ENCODE measurements around the gene MAD1L1. TPM values are rescaled to one million over a fixed set of nuclear protein-coding genes. Genes with fewer than 3 reads are reported as not detected.

MAD1L1 gene
- total and polyA plus RNA-seq, 2 of the 8 experiments (the other 6 are each of a cell fraction or from before 2014, with no cell fraction given) = 40.4 to 44.6 TPM

DNA sequence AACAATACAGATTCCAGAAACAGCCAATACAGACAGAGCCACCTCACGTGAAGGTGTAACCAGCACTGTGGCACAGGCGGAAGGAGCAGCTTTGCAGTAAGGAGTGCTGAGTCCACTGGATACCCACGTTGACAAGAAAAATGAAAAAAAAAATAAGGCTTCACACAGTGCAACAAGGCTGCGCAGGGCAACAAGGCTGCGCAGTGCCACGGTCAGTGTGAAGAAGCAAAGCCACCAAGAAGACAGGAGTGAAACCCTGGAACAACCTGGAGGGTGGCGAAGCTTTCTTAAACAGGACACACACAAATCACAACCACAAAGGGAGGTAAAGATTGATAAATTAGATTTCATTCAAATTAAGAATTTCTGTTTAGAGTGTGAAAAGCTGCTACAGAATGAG is 204.0 kb downstream of the MAD1L1 start:
- H3K79me1 ChIP-seq (ENCODE audit: low read depth, low read length) = peaks cover 4% of the 10 kb centered on the region
- no peak overlapping the region for H3K27ac ChIP-seq (ENCODE audit: low read depth, low read length)
- peaks cover 6 to 11% of the 10 kb centered on the region in 2 experiments; a peak in 2 of 4 replicates for H3K9me3 ChIP-seq (ENCODE audit: insufficient read depth in 2 of 2, low read depth in 1 of 2, low read length in 1 of 2)
- H4K8ac ChIP-seq (ENCODE audit: extremely low read depth, insufficient read depth, low read length) = no peak overlapping the region
- no peak overlapping the region for H2BK12ac ChIP-seq (ENCODE audit: low read depth, low read length)
- ChIA-PET CTCF (ENCODE audit: partially characterized antibody) (interaction anchor here (0.6 to 1.1 kb wide), 4 partner anchors 63 to 571 kb away, joined by 3 to 4 read pairs (median 3); no protein-coding TSS in a partner anchor), POLR2A (ENCODE audit: partially characterized antibody) (interaction anchor here (0.6 to 0.9 kb wide), 2 partner anchors 12 to 32 kb away, joined by 5 read pairs; no protein-coding TSS in a partner anchor)
- no peak overlapping the region for H2AK5ac ChIP-seq (ENCODE audit: low read depth, low read length)
- H4K91ac ChIP-seq (replicated peaks; ENCODE audit: insufficient read length, low read length) = no peak overlapping the region
- no peaks in the 10 kb centered on the region for H3K36me3 ChIP-seq (ENCODE audit: control insufficient read depth in 2 of 4, insufficient read depth in 4 of 4, low read length in 3 of 4)
- H3K14ac ChIP-seq (ENCODE audit: insufficient read length) = no peak overlapping the region
- WGBS, 2 experiments (ENCODE audit: extremely low coverage in 1 of 2, insufficient coverage in 1 of 2, insufficient read length in 1 of 2, insufficient replicate concordance in 2 of 2, low coverage in 1 of 2, low lambda C conversion rate in 2 of 2, missing lambda C conversion rate in 1 of 2) = 95% methylated on average over 7 of the region's 7 CpGs; no CpG with 5 or more reads in 1 of the 2 experiments
- H2BK15ac ChIP-seq (ENCODE audit: low read length) = no peak overlapping the region
- peaks cover 0 to 3% of the 10 kb centered on the region in 2 experiments; a peak in 1 of 4 replicates for H3K79me2 ChIP-seq (ENCODE audit: control insufficient read depth in 1 of 2, insufficient read depth in 2 of 2, low read length in 2 of 2)
- H3K4me3 ChIP-seq (ENCODE audit: extremely low read depth in 1 of 4, insufficient read depth in 2 of 4, low read depth in 3 of 4, low read length in 4 of 4) = no peak overlapping the region
- DNase-seq (ENCODE audit: low read depth in 1 of 2, low spot score in 2 of 2) (no peak), FAIRE-seq (no peak)
- H3K4me2 ChIP-seq (ENCODE audit: insufficient read depth in 1 of 2, low read depth in 2 of 2, low read length in 2 of 2) = no peak overlapping the region
- H2BK120ac ChIP-seq (replicated peaks; ENCODE audit: low read depth, low read length) = no peak overlapping the region
- H3K18ac ChIP-seq (ENCODE audit: extremely low read depth, low read length) = no peak overlapping the region
- no peaks in the 10 kb centered on the region for H3K23me2 ChIP-seq (ENCODE audit: low read depth, low read length)
- peaks cover 0 to 5% of the 10 kb centered on the region in 2 experiments for H4K20me1 ChIP-seq (replicated peaks in 1 of 2; ENCODE audit: control insufficient read depth in 1 of 2, insufficient read depth in 2 of 2, low read length in 2 of 2)
- no peak overlapping the region for H3K4ac ChIP-seq (replicated peaks; ENCODE audit: insufficient read length, low read depth, low read length)
- H2AFZ ChIP-seq (ENCODE audit: low read length) = no peak overlapping the region
- no peak overlapping the region for H2BK20ac ChIP-seq (ENCODE audit: low read length)
- TF ChIP-seq ZNF274 (IDR thresholded peaks at IDR 0.05; ENCODE audit: borderline replicate concordance, extremely low read depth, low read length) = no peak
- TF ChIP-seq CREB1 (IDR thresholded peaks at IDR 0.05) = no peak
- no peak for TF ChIP-seq HDAC2 (IDR thresholded peaks at IDR 0.05; ENCODE audit: borderline replicate concordance in 1 of 2, low read depth in 2 of 2, low read length in 2 of 2)
- no peak for TF ChIP-seq SIRT6 (IDR thresholded peaks at IDR 0.05; ENCODE audit: low read length)
- no peak for TF ChIP-seq SP2 (IDR thresholded peaks at IDR 0.05; ENCODE audit: low read length)
- no peak for TF ChIP-seq KDM5A (IDR thresholded peaks at IDR 0.05; ENCODE audit: low read length)
- no peak for TF ChIP-seq RXRA (IDR thresholded peaks at IDR 0.05; ENCODE audit: insufficient read depth, low read depth, low read length)
- TF ChIP-seq ASH2L (IDR thresholded peaks at IDR 0.05; ENCODE audit: low read length) = no peak
- no peak for TF ChIP-seq TAF1 (IDR thresholded peaks at IDR 0.05; ENCODE audit: low read depth, low read length)
- TF ChIP-seq BCL11A (IDR thresholded peaks at IDR 0.05; ENCODE audit: low read depth in 2 of 2, low read length in 2 of 2) = no peak
- TF ChIP-seq NRF1 (IDR thresholded peaks at IDR 0.05; ENCODE audit: low read depth, low read length) = no peak
- TF ChIP-seq CEBPB (IDR thresholded peaks at IDR 0.05; ENCODE audit: low read depth, low read length) = no peak
- no peak for TF ChIP-seq TEAD4 (IDR thresholded peaks at IDR 0.05; ENCODE audit: low read depth, low read length)
- TF ChIP-seq BACH1 (IDR thresholded peaks at IDR 0.05; ENCODE audit: low read length) = no peak
- TF ChIP-seq KDM1A (IDR thresholded peaks at IDR 0.05; ENCODE audit: borderline replicate concordance, low read length) = no peak
- H3K56ac ChIP-seq (replicated peaks; ENCODE audit: insufficient read length, low read depth, low read length) = no peak overlapping the region
- H2BK5ac ChIP-seq (ENCODE audit: low read depth, low read length) = no peak overlapping the region
- no peak overlapping the region for H3K23ac ChIP-seq (ENCODE audit: insufficient read length)
- no peak overlapping the region for H4K5ac ChIP-seq (ENCODE audit: insufficient read length, low read depth, low read length)
- H3K9ac ChIP-seq (replicated peaks in 1 of 4; ENCODE audit: extremely low read depth in 1 of 4, low read depth in 3 of 4, low read length in 3 of 4) = no peak overlapping the region
- peaks cover 0 to 16% (median 3%) of the 10 kb centered on the region in 4 experiments; a peak in 2 of 7 replicates for H3K4me1 ChIP-seq (replicated peaks in 1 of 4; ENCODE audit: control insufficient read depth in 3 of 4, insufficient read depth in 4 of 4, low read length in 3 of 4)
- H3K27me3 ChIP-seq (replicated peaks in 1 of 4; ENCODE audit: control insufficient read depth in 3 of 4, extremely low read depth in 1 of 4, insufficient read depth in 3 of 4, low read length in 3 of 4) = no peaks in the 10 kb centered on the region
